GM21825 (cell line): ENCODE data around the gene OXLD1.

ENCODE experiments used
- ATAC-seq: cut with Tn5 transposase; IDR thresholded peaks from one replicate; pipeline ENCODE4 v1.9.1; 2021; ENCODE audit warnings: mild to moderate bottlenecking, moderate library complexity; ENCODE audit not compliant: unreplicated experiment

The OXLD1 gene

GRCh38 chr17:81655378-81656117, 10.9 kb downstream of the OXLD1 start:
- ATAC-seq, result no peak

GRCh38 chr17:81652906-81653771, 13.3 kb downstream of the OXLD1 start:
- no peak for ATAC-seq

- no peak for ATAC-seq
These were observed 14.7 kb downstream of the OXLD1 start for GRCh38 chr17:81651692-81652091.

- no peak for ATAC-seq
These were observed 15.5 kb downstream of the OXLD1 start for GRCh38 chr17:81650951-81651350.

DNA sequence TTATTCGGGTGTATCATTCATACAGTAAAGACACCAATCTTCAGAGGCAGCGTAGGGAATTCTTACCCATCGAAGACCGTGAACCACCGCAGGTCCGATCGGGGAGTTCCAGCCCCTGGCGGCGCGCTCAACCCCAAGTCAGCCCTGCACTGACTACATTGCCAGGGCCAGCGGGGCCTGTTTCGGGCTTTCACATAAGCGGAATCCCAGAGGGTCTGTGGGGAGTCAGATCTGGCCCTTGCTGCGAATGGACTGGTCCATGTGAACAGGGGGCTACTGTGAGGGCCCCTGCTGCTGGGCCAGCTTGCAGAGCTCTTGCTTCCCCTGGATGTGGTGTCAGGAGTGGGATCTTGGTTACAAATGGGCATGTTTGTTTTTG, 17.7 kb downstream of the OXLD1 start:
- ATAC-seq, result no peak

- no peak for ATAC-seq
These were observed 18.2 kb downstream of the OXLD1 start for GRCh38 chr17:81648013-81648706.

DNA sequence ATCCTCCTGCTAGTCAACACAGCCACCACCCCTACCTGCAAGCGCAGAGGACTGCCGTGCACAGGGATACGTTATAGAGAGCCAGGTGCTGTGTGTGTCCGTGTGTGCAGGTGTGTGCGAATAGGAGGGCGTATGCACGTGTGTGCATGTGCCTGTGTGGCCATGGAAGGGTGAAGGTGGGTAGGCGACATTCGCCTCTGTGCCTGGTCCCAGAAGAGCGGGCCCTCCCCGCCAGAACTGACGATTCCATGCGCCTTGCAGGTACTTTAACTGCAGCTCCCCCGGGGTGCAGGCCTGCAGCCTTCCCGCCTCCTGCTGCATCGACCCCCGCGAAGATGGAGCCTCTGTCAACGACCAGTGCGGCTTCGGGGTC, 18.8 kb downstream of the OXLD1 start:
- no peak for ATAC-seq

DNA sequence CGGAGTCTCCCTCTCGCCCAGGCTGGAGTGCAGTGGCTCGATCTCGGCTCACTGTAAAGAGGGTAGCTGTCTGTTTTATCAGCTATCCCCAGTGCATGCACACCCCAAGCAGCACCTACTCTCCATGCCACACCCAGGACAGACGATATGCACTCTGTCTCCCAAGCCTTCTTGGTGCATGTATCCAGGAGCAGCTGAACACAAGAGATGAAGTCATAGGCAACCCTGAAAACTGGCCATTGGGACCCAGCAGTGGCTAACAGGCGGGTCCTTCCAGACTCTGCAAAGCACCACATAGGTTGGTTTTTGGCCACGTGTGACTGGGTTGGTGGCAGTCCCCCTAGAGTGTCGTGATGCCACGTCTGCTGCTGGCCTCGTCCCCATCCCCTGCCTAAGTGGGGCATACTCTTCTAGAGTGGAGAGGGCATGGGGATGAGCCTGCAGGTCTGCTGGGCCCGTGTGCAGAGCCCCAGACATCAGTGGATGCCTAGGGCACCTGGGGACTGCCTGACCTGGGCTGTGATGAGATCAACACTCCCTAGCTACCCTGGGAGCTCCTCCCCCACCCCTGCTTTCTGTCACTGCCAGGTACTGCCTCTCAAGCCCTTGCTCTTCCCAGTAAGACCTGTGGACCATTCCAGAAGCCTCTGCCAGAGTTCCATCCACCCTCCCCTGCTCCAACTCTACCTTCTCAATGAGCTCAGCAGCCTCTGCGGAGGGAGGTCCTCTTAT, 19.4 kb downstream of the OXLD1 start:
- no peak for ATAC-seq

GRCh38 chr17:81644976-81645952, 21.1 kb downstream of the OXLD1 start:
- no peak for ATAC-seq

GRCh38 chr17:81644496-81644895, 21.9 kb downstream of the OXLD1 start:
- ATAC-seq, result no peak

GRCh38 chr17:81641825-81642489, 24.4 kb downstream of the OXLD1 start:
- no peak for ATAC-seq

DNA sequence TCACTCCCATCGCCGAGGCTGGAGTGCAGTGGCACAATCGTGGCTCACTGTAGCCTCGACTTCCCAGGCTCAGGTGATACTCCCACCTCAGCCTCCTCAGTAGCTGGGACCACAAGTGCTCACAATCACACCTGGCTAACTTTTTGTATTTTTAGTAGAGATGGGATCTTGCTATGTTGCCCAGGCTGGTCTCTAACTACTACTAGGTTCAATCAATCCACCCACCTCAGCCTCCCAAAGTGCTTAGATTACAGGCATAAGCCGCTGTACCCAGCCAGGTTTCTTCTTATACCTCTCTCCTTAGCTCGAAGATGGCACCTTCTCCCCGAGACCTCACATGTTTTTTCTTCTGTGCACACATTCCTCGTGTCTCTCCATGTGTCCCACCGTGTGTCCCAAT, 26.4 kb downstream of the OXLD1 start:
- no peak for ATAC-seq

DNA sequence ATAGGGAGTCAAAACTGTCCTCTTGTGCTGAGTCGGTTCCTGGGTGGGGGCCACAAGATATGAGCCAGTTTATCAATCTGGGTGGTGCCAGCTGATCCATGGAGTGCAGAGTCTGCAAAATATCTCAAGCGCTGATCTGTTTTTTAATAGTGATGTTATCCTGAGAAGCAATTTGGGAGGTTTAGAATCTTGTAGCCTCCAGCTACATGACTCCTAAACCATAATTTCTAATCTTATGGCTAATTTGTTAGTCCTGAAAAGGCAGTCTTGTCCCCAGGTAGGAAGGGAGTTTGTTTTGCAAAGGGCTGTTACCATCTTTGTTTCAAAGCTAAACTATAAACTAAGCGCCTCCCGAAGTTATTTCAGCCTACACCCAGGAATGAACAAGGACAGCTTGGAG, 27.7 kb downstream of the OXLD1 start:
- ATAC-seq, result no peak

- ATAC-seq, result peak; percentile 79
These were observed 29.7 kb downstream of the OXLD1 start, which contains the start of the genes NPLOC4 and TSPAN10 for GRCh38 chr17:81636505-81637288. NPLOC4 (minus strand) TSS chr17:81637112; CDS start chr17:81636930, 182 bp downstream. TSPAN10 (plus strand) TSS chr17:81637196; CDS start chr17:81642413, 5,217 bp downstream.

GRCh38 chr17:81635973-81636504, 30.4 kb downstream of the OXLD1 start:
- ATAC-seq, result peak; percentile 17

GRCh38 chr17:81635431-81635830, 31.0 kb downstream of the OXLD1 start:
- ATAC-seq, result no peak

DNA sequence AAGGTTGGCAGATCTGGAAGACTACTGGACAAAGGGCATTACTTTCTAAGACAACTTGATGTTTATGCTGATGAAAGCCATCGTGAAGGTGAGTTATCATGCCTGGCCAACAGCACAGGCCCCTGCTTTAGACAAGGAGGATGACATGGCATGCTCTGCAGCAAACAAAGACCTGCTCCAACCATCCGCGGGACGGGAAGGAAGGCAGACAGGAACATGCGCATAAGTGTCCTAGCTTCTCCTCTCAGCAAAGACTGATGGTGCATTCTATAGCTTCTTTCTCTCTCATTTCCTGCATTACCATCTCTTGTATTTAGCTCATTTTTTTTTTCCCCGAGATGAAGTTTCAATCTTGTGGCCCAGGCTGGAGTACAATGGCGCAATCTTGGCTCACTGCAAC, 34.9 kb downstream of the OXLD1 start:
- ATAC-seq, result no peak

DNA sequence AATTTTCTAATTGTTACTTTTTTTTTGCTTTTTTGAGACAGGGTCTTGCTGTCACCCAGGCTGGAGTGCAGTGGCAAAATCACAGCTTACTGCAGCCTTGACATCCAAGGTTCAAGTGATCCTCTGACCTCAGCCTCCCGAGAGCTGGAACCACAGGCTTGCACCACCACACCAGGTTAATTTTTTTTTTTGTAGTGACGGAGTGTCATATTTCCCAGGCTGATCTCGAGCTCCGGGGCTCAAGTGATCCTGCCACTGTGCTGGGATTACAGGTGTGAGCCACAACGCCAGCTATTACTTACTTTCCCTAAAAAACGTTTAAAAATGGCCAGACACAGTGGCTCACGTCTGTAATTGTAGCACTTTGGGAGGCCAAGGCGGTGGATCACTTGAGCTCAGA, 36.1 kb downstream of the OXLD1 start:
- ATAC-seq, result no peak
